Bone marrow (tissue), 2 donors: ENCODE results near the gene CDC34.
A peak's percentile ranks its signal among the peaks of the same experiment; 100 is the strongest.

Experiments
- DNase-seq, 2 donors: peaks; one replicate each; lab custom pipeline; 2025; lab: John Stamatoyannopoulos, UW

Gene CDC34

GRCh38 chr19:519449-519865 lies 12.1 kb upstream of the CDC34 start:
- no peak for DNase-seq

- DNase-seq: no peak
Measured at GRCh38 chr19:522726-523125, 8.8 kb upstream of the CDC34 start.

GRCh38 chr19:524062-524674 lies 7.4 kb upstream of the CDC34 start:
- DNase-seq: no peak

- no peak for DNase-seq
Measured at GRCh38 chr19:525029-525428, 6.5 kb upstream of the CDC34 start.

GRCh38 chr19:525857-526419 lies 5.6 kb upstream of the CDC34 start:
- no peak for DNase-seq

GRCh38 chr19:530134-531008 lies 1.2 kb upstream of the CDC34 start:
- DNase-seq: no peak

- peak; percentile 48 to 84 for DNase-seq
Measured at GRCh38 chr19:531009-531752, 379 bp upstream of the CDC34 start.

- peak; percentile 9 to 30 for DNase-seq
Measured at GRCh38 chr19:532561-533363, 1.2 kb downstream of the CDC34 start.

GRCh38 chr19:533364-534058 lies 2.0 kb downstream of the CDC34 start:
- DNase-seq: no peak

- DNase-seq: no peak
Measured at GRCh38 chr19:534088-534487, 2.5 kb downstream of the CDC34 start.

GRCh38 chr19:535017-535835 lies 3.7 kb downstream of the CDC34 start:
- no peak for DNase-seq

GRCh38 chr19:536031-536880 lies 4.7 kb downstream of the CDC34 start:
- no peak for DNase-seq

GRCh38 chr19:536881-537404 lies 5.4 kb downstream of the CDC34 start:
- DNase-seq: no peak

GRCh38 chr19:538641-539428 lies 7.3 kb downstream of the CDC34 start:
- DNase-seq: no peak

- no peak for DNase-seq
Measured at GRCh38 chr19:539429-540030, 8.0 kb downstream of the CDC34 start.

- DNase-seq: no peak
Measured at GRCh38 chr19:540867-541637, 9.5 kb downstream of the CDC34 start.

GRCh38 chr19:541699-542098 lies 10.1 kb downstream of the CDC34 start:
- no peak for DNase-seq
